NCI-H510A (cell line): ENCODE data around the gene ASTN2.
A peak's percentile ranks its signal among the peaks of the same experiment; 100 is the strongest.

ENCODE experiments used
- DNase-seq: peaks from one replicate; lab custom pipeline; 2025; lab: John Stamatoyannopoulos, UW

The ASTN2 gene

DNA sequence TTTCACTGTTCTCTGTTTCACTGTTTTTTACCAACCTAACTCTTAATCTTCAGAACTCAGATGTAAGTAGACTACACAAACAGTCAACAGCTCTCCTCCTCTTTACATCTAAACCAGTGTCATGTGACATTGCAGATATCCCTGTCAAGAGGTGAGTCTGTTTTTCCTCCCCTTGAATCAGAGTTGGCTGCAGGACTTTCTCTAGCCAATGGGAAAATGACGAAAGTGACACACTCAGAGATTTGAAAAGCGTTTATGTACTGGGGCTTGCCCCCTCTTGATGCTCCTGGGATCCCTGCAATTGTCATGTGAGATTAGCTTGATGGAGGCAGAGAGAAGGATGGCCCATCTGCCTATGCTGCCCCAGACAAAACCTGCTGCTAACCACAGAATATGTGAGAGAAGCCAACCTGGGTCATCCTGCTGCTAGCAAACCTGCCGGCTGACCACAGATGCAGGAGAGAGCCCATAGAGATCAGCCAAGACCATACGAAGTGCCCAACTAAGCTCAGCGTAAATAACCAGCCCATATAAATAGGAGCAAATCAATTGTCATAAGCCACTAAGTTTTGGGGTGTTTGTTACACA lies 111.1 kb downstream of the ASTN2 start:
- DNase-seq: no peak

DNA sequence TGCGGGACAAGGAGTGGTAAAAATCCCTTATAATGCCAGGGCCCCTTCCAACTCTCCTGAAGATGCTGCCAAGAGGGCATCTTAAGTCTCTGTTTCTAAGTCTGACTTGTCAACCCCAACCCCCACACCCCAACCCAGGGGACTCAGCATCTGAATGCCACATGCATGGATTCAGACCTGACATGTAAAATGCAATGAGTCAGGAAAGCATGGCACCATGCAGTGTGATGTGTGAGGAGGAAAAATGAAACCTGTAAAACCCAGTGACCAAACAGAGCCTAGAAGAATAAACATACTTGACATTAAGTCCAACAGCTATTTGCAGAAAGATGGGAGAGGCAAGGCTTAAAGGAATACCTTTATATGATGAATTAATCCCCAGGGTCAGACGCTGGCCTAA lies 112.4 kb downstream of the ASTN2 start:
- no peak for DNase-seq

DNA sequence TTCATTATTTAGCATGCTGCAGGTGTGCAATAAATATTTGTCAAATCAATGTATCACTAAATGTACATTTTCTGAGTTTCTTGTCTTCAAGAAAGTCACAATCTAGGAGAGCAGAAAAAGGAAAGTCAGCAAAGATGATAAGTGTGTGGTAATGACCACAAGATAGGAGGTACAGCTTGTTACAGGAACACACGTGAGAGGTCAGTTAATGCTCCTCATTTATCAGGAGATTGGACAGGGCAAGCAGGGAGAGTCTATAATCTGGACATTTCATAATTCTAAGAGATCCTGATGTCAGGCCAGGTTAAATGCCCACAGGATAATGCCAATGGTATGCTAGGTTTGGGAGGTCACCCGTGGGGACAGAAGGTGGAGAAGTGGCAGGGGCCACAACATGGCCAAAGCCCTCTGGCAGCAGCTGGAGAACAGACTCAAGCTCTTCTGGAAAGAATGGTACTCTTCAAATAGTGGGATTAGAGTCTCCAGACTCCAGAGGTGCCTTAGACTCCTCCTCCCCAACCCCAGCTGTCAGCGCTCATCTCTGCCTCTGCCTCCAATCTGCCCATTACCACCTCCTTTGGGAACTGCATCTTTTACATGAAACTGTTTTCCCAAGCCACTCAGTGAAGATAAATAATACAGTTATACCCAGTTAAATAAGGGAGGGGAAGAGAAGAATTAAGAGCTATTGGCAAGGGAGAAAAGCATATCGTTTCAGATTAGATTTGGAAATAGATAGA lies 114.3 kb downstream of the ASTN2 start:
- no peak for DNase-seq

DNA sequence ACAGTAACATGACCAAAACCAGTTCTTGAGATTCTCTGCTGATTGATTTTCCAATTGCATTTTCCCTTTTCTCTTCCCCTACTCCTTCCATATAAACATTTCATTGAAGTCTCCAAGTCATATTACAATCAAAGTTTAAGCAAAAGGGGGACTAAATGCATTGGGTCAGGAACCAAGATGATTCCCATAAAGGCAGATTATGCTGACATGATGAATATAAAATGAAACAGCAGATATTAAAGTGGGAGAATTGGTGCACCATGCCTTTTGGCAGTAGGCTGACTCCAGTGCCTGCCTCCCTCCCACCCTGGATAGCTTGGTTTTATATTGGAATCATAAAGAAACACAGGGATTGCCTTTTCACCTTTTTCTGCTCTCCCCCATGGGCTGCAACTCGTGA lies 118.4 kb downstream of the ASTN2 start:
- DNase-seq: no peak

DNA sequence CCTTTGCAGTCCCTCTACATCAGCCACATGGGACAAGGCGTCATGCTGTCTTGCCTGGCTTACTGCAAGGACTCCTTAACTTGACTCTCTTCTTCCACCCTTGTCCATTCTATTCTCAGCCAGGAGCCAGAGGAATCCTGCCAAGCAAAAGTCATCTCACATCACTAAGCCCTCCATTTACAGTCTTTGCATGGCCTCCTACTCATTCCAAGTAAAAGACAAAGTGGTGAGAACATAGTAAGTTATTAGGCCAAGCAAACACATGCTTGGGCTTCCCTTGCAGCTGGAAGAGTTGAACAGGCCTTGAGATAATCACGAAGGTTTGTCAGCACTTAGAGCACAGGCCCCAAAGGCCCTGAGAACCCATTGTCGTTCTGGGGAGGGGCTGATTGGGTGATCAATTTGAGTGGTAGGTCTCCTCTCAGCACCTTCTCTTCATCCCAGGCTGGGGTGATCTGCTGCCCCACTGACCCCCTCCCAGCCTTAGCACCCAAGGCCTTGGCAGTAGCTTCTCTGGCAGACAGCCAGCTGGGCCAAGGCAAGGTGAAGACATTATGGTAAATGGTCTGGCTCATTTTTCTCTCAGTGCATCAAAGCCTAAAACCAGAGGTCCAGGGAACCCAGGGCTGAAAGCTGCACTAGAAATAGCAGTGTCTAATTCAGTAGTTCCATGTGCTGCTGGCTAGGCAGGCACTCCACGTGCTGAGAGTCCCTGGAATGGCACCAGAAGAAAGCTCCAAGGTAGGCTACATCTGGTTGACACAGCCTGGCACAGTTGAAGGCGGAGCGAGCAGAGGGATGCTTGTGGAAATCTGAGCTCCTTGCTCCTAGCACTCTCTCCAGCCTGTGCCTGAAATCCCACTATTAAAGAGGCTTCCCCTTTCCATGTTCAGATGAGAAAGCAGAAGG lies 121.4 kb downstream of the ASTN2 start:
- DNase-seq: no peak

DNA sequence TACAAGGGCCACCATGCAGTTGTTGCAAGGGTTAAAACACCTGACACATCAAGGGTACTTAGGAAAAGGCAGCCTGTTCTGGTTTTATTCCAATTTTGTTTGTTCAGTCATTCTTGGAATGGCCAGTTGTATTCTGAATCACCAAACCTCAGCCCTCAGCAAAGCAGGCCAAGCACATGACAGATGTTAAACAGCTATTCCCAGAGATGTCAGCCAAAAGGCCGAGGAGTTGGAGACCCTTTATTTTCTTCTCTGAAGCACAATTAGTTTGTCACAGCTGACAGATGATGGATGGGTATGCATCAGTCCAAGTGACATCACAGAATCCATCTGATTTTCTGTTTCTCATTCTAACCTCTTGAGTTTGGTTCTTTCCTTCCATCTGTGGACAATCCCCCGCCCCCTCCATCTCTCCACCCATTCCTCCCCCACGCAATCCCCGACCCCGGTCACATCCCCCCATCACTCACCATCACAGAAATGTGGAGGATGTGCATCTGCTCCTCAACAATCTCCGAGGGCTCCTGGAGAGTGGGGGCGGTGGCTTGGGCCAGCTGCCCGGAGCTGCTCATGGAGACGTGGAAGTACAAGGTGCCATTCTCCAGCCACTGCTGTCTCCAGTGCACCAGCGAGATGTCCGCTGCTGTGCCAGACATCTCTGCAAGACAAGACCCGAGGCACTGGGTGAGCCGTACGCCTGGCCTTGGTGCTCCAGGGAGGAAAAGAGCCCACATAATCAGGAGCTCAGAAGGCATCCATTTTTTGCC lies 123.8 kb downstream of the ASTN2 start:
- no peak for DNase-seq

DNA sequence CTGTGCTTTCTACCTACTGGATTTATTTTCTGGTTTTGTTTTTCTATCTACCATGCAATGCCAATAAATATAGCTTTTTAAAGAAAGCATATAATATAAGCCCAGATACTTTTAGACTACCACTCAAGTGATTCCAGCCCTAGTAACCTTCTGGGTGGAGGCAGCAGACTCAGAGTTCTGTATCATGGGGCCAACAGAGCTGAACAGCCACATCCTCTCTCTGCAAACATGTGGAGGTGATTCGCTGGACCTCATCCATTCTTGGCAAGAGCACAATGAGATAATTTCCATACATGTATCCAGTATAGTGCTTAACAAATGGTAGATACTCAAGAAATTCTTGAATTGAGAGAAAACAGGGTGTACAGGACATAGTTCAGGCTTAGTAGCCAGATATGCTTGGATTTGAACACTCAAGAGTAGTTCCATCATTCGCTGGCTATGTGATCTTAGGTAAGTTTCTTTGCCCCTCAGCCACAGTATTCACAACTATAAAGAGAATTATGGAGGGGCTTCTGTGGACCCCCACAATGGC lies 124.5 kb downstream of the ASTN2 start:
- no peak for DNase-seq

DNA sequence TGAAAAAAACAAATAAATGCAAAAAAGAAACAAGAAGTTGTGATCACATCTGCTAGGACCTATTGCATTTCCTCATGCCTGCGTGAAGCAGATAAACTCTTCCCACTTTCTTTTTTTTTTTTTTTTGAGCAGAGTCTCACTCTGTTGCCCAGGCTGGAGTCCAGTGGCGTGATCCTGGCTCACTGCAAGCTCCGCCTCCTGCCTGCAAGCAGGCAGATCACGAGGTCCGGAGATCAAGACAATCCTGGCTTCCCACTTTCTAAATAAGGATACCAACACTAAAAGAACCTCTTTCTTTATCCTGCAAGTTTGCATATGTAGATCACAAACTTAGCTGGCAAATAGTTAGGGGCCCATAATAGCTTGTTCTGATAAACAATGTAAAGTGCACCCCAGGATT lies 128.6 kb downstream of the ASTN2 start:
- DNase-seq: no peak

DNA sequence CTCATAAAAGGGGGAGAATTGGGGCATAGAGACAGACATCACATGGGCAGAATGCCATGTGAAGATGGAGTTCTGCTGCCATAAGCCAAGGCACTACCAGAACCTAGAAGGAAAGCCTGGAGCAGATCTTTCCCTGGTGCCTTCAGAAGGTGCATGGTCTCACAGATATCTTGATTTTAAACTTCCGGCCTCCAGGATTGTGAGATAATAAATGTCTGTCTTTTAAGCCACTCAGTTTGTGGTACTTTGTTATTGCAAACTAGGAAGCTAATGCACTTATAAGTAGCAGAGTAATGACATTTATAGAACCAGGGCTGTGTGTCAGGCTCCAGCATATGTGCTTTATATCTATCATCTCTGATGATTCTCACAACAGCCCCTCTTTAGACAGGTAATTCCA lies 130.4 kb downstream of the ASTN2 start:
- no peak for DNase-seq

DNA sequence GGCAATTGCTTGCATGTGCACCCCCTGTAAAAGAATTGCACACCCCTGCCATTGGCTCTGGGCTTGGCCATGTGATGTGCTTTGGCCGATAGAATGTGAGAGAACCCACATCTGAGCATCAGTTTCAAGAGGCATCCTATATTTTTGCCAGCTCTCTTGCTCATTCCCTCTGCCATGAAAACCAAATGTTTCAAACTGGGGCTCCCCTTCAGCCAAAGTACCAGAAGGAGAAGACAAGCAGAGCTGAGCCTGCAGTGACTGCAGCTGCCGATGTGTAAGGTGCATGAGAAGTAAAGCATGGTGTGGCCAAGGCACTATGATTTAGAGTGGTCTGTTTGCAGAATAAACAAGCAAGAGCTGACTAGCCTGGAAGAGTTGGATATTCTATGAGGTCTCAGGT lies 132.3 kb downstream of the ASTN2 start:
- no peak for DNase-seq

DNA sequence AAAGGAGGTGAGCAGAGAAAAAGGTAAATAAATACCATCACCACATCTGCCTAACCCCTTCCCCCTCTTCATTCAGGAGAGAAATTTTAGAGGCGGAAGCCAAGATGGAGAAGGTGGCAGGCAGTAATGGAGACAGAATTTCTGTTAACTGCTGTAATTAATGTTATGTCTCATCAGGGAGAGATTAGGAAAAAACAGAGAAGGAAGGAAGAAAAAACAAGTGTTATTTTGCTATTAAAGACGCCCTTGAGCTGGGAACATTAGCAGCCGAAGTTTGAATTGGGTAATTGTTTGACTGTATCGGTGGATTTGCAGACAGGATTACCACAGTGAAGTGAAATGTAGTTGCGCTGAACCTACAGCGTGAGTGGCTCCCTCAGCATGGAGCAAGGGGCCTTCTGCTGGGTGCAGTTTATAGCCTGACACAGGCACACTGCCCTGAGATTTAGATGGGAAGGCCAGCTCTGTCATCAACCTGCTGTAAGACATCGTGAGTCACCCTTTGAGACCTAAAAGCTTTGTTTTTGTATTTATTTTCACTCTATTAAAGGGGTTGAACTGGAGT lies 136.3 kb downstream of the ASTN2 start:
- no peak for DNase-seq

DNA sequence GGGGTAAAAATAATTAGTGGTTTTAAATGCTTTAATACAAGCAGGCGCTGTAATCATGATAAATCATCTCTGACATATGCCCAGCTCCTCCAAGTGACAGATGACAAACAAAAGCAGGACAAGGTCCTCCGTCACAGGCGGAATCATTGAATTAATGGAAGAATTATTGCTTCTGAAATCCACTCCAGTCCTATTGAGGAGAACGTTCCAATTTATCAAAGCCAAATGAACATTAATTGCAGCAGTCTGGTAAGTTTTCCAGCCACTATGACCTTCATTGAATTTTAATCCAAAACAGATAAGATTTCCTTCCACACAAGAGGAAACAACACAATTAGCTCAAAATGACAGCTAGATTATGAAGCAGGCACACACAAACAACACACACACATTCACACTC lies 136.8 kb downstream of the ASTN2 start:
- no peak for DNase-seq

DNA sequence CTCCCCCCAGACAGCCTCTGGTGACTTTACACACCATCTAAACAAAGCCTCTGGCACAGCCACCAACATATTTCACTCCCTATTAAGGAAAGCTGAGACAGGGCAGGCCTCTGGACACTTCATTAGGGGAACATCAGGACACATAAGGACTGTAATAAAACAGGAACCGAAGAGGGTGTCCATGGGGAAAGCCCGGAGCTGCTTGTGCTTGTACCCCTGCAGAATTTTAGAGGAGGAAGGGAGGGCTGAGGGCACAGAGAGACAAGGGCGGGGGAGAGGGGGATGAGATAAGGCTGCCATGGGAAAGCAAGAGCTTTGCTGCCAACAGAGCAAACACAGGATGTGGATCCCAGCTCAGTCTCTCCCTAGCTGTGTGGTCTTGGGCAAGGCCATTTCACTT lies 138.4 kb downstream of the ASTN2 start:
- DNase-seq: peak; percentile 38

DNA sequence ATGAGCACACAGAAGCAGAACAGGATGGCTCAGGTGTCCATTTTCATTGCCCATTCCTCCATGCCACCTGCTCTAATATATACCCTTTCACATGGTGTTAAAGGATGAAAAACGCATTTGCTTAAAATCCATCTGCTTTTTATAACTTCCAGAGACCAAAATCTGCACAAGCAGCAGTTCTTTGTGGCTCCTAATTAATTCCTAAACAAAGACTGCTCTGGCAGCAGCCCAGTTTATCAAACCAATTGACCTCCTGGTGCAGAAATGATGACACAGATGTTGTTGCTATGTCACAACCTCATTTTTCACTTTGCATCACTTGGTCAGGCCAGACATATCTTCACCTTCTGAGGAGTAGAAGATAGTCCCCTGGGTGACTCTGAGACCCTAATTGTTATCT lies 141.2 kb downstream of the ASTN2 start:
- no peak for DNase-seq

DNA sequence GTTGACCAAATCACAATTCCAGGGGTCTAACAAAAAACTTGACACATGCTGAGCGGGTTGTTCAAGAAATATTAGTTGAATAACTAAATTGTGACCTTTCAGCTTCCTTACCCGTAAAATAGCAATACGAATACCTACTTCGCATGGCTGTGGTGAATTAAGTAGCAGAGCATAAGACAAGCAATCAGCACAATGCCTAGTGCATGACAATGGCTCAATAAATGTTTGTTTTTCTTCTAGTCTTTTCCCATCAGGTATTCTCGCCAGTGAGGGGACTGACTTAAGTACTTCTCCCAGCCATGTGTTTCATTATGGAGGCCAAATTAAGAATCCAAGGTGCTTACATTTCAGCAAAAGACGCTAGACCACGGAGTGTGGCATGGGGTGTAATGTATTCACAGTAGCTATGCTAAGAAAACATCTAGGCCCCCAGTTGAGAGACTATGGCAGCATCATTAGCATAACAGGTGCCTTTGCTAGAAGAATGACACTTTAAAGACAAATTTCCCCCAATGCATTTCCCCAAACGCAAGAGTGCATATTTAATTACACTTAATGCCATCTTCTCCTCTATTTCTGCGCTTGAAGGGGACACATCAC lies 145.9 kb downstream of the ASTN2 start:
- no peak for DNase-seq

DNA sequence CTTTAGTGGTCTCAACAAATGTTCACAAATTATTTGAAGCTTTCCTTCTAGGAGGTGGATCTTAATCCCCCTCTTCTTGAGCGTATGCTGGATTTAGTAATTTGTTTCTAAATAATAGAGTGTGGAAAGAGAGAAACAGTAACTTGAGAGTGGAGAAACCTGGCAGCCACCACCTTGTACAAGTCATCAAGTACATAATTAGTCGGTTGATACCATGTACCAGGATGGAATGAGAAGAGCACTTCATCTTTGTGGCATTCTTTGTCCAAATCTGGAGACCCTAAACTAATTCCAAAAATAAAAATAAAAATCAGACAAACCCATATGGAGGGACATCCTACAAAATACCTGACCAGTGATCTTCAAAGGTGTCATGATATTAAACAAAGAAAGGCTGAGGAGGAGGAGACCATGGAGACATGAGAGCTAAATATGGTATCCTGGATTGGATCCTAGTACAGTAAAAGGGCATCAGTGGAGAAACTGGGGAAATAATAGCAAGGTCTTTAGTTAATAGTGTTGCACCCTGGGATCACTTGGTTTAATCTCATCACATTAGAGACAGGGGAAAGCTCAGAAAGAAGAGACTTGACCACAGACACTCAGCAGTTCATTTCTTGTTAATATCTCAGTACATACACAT lies 147.9 kb downstream of the ASTN2 start:
- no peak for DNase-seq

DNA sequence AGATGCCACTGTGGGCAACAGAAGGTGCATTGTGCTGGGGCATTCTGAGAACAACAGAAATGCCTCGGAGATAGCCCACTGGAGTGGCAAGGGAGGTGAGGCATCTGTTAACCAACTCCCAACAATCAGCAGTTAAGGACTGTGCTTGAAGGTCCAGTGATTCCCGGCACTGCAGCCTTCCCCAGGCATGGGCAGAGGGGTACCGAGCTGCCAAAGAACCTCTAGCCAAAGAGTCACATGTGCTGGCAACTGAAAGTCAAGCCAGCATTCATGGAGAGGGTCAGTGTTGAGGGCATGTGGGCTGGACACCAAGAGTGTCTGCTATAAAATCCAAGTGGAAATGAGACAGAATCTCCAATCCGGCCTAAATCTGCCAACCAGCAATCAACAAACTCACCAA lies 149.6 kb downstream of the ASTN2 start:
- DNase-seq: no peak

DNA sequence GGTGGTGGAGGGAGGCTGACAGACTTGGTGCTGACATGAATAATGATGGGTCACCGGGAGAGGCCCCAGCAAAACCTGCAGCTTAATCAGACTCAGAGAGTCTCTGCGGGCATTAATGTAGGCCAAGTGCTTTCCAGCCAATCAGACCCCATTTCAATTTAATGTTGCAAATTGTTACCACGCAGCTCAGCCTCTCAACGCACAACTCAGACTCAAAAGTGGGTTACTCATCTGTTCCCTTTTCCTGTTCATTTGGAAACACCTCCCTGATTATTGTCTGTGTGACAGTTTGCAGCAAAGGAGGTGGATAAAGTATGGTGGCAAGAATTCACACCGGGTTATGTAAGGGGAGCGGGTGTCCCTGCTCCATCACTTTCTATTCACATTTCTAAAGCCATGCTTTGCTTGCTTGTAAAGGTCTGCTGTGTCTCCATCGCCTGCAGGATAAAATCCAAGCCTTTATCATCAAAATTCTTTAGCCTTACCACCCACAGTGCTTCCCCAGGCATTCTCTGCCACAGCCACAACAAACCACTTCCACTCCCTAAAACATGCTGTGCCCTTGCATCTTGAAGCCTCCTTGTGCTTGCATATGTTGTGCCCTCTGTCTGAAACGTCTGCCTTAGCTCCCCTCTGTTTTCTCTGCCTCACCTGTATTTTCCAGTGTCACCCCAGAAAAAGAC lies 156.5 kb downstream of the ASTN2 start:
- no peak for DNase-seq

DNA sequence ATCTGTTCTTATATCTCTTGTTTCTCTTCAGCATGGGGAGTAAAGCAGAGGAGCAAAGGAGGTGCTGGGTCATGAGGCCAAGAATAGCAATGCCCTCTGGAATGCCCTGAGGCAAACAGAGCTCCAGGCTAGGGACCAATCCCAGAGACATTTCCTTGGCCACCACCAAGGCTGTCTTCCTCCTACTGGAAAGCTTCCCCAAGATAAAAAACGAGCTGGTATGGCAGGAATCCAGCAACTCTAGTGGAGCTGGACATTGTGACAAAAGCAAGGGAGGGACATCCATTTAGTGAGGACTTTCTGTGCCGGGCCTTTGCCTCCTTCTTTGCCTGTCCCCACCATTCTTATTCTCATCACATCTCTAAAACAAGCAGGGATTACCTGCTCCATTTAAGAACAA lies 161.6 kb downstream of the ASTN2 start:
- no peak for DNase-seq

DNA sequence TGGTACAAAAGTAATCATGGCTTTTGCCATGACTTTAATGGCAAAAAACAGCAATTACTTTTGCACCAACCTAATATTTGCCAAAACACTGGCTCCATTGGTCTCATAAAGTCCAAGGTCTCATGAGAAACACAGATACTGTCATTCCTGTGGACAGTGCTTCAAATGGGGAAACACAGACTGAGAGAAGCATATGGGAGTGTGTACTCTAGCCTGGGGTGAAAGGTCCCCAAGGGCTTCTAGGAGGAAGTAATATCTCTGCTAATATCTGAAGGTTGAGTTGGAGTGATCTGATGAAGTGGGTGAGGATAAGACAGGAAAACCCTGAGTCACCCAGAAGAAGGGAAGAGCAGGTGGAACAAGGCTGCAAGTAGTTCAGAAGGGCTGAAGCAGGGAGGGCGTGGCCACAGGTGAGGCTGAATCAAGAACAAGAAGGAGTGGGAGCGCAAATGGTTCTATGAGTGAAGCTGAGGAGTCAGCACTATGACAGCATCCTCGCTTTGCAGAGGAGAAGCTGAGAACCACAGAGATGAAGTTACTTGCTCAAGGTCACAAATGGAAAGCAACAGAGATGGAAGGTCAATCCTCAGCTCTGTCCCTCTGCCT lies 164.1 kb downstream of the ASTN2 start:
- no peak for DNase-seq
